Measurements from ENCODE around the gene VGLL3. TPM values are rescaled to one million over a fixed set of nuclear protein-coding genes. Genes with fewer than 3 reads are reported as not detected.

VGLL3 gene
- total RNA-seq, 1 experiment from 2014 or later, result 41.0 TPM

Other genes starting within 250 kb of the VGLL3 start
- 31.1 and 33.9 TPM in 2 replicates for gene CHMP2B, start 236.2 kb upstream of the VGLL3 start, total RNA-seq (2014; rRNA removed)

All from LHCN-M2 (cell line).